Astrocyte of the cerebellum (primary cell): ENCODE results near the gene SCARB1.

Experiments
- DNase-seq: peaks from one replicate; pipeline ENCODE4 v3.0.0-alpha.2; 2011; ENCODE audit warnings: low read depth
- H3K4me3 ChIP-seq: 2 replicates; pipeline ENCODE4 v1.5.1; 2011; ENCODE audit warnings: mild to moderate bottlenecking, low read depth, low read length, moderate library complexity
- CTCF ChIP-seq: IDR thresholded peaks from 2 replicates; pipeline ENCODE4 v1.5.1; 2012; ENCODE audit warnings: low read length, low read depth, moderate library complexity, mild to moderate bottlenecking; ENCODE audit errors: missing control alignments
- in situ Hi-C: cut with HindIII; loops from 2 replicates; pipeline ENCODE4 v1.10.0; 2017; ENCODE audit warnings: low sequenced_read_pairs

The SCARB1 gene

GRCh38 chr12:124866883-124867400 lies 3.3 kb upstream of the SCARB1 start:
- H3K4me3 ChIP-seq: no peak overlapping the region
- DNase-seq: no peak
- no peak for TF ChIP-seq CTCF
- in situ Hi-C loops: no loop called here

- no peak for TF ChIP-seq CTCF
- in situ Hi-C loops: no loop called here
- no peak for DNase-seq
- no peak overlapping the region for H3K4me3 ChIP-seq
These were observed 2.7 kb upstream of the SCARB1 start for GRCh38 chr12:124866195-124866882.

GRCh38 chr12:124865728-124866127 lies 2.1 kb upstream of the SCARB1 start:
- in situ Hi-C loops: no loop called here
- H3K4me3 ChIP-seq: no peak overlapping the region
- no peak for DNase-seq
- TF ChIP-seq CTCF: no peak

GRCh38 chr12:124864326-124864752 lies 675 bp upstream of the SCARB1 start:
- DNase-seq: no peak
- peak overlapping the region; percentile 30 for H3K4me3 ChIP-seq
- in situ Hi-C loops: no loop called here

GRCh38 chr12:124862768-124863415 lies 772 bp downstream of the SCARB1 start:
- no peak for DNase-seq
- TF ChIP-seq CTCF: no peak
- peak overlapping the region; percentile 62 for H3K4me3 ChIP-seq
- in situ Hi-C loops: no loop called here

More at GRCh38 chr12:124864326-124864752, 675 bp upstream of the SCARB1 start:
- TF ChIP-seq CTCF: no peak

GRCh38 chr12:124861898-124862676 lies 1.6 kb downstream of the SCARB1 start:
- H3K4me3 ChIP-seq: peak overlapping the region; percentile 62
- no peak for DNase-seq
- in situ Hi-C loops: no loop called here
- TF ChIP-seq CTCF: no peak
